Neural crest cell (in vitro differentiated cells): ENCODE results near the gene BAG3. TPM values are rescaled to one million over a fixed set of nuclear protein-coding genes. Genes with fewer than 3 reads are reported as not detected.

ENCODE experiments used
- DNase-seq: peaks from one replicate; pipeline ENCODE4 v3.0.0; 2021; ENCODE audit warnings: low read depth, mixed read lengths, low spot score
- H3K27ac Mint-ChIP-seq: one replicate; pipeline ENCODE4 v1.8.0; 2021; ENCODE audit warnings: mild to moderate bottlenecking, mixed read lengths; ENCODE audit not compliant: unreplicated experiment
- H3K27me3 Mint-ChIP-seq: 2 replicates; pipeline ENCODE4 v1.8.0; 2021; ENCODE audit warnings: low read depth, mild to moderate bottlenecking, mixed read lengths
- H3K36me3 Mint-ChIP-seq: 2 replicates; pipeline ENCODE4 v1.8.0; 2021; ENCODE audit warnings: low read depth, mild to moderate bottlenecking, mixed read lengths
- H3K4me1 Mint-ChIP-seq: 2 replicates; pipeline ENCODE4 v1.8.0; 2021; ENCODE audit warnings: mixed read lengths
- H3K4me3 Mint-ChIP-seq: one replicate; pipeline ENCODE4 v1.8.0; 2021; ENCODE audit warnings: mild to moderate bottlenecking, mixed read lengths
- H3K9me3 Mint-ChIP-seq: 2 replicates; pipeline ENCODE4 v1.8.0; 2021; ENCODE audit warnings: mixed read lengths
- total RNA-seq: library from RNA; stranded (reverse); gene quantifications from 2 replicates; pipeline ENCODE4 v1.2.1, GENCODE V29; 2021
- TF ChIP-seq, protein P1 (sequence below): fragments of 200-600 bp; sonication (generic); conservative IDR thresholded peaks from 2 replicates; pipeline ENCODE4 v1.5.0; 2021; ENCODE audit warnings: antibody characterized with exemption, mild to moderate bottlenecking

The BAG3 gene
- total RNA-seq, 1 donor from 2014 or later, result 22.3 TPM

DNA sequence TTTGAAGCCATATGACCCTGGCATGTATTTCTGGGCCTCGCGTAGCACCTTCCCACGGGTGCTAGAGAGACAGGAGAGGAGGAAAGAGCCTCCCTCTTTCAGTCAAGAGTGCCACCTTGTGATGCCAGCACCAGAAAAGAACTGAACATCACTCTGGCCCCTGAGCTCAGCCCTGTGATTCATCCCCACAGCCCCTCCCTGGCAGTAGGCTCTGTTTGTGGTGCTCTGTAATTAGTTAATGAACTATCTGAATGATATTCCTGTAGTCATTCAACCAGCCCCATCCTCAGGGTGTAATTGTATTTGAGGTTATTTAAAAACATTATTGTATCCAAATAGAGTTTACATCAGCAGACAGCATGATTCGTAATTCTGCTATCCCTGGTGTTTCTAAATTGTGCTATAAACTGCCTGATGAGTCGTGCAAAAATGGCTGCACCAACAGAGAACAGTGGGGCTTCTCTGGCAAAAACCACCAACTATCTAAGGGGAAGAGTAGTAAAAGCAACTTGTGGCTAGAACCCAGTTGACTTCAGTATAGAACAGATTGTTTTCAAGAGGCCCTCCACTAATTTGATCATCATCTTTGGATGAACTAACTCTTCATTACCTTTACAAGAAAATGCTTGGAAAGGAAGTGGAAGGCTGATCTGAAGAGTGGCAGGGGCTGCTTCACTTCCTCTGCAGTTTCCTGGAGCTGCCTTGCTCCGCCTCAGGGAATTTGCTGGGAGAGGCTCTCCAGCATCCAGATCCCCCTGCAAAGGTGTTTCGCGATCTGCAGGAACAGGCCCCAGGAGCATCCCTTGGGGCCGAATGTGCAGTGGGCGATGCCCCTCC lies 30.7 kb upstream of the BAG3 start:
- Mint-ChIP-seq H3K27ac (no peak overlapping the region), H3K9me3 (no peaks in the 10 kb centered on the region), H3K4me3 (no peak overlapping the region), H3K36me3 (no peaks in the 10 kb centered on the region), H3K4me1 (peaks cover 8% of the 10 kb centered on the region), H3K27me3 (no peaks in the 10 kb centered on the region)
- TF ChIP-seq, protein P1, sequence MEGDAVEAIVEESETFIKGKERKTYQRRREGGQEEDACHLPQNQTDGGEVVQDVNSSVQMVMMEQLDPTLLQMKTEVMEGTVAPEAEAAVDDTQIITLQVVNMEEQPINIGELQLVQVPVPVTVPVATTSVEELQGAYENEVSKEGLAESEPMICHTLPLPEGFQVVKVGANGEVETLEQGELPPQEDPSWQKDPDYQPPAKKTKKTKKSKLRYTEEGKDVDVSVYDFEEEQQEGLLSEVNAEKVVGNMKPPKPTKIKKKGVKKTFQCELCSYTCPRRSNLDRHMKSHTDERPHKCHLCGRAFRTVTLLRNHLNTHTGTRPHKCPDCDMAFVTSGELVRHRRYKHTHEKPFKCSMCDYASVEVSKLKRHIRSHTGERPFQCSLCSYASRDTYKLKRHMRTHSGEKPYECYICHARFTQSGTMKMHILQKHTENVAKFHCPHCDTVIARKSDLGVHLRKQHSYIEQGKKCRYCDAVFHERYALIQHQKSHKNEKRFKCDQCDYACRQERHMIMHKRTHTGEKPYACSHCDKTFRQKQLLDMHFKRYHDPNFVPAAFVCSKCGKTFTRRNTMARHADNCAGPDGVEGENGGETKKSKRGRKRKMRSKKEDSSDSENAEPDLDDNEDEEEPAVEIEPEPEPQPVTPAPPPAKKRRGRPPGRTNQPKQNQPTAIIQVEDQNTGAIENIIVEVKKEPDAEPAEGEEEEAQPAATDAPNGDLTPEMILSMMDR, result no peak
- no peak for DNase-seq

DNA sequence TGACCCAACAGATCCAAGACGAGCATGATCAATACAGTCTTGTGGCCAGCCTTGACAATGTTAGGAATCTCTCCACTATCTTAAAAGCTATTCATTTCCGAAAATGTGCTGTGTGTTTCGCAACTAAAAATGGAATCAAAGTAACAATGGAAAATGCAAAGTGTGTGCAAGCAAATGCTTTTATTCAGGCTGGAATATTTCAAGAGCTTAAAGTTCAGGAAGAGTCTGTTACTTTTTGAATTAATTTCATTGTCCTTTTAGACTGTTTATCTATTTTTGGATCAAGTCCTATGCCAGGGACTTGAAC lies 30.1 kb upstream of the BAG3 start:
- Mint-ChIP-seq H3K36me3 (no peaks in the 10 kb centered on the region), H3K4me1 (peaks cover 8% of the 10 kb centered on the region), H3K9me3 (no peaks in the 10 kb centered on the region), H3K27ac (peak overlapping the region; percentile 28), H3K4me3 (no peak overlapping the region), H3K27me3 (no peaks in the 10 kb centered on the region)
- TF ChIP-seq, protein P1, result no peak
- DNase-seq, result no peak

DNA sequence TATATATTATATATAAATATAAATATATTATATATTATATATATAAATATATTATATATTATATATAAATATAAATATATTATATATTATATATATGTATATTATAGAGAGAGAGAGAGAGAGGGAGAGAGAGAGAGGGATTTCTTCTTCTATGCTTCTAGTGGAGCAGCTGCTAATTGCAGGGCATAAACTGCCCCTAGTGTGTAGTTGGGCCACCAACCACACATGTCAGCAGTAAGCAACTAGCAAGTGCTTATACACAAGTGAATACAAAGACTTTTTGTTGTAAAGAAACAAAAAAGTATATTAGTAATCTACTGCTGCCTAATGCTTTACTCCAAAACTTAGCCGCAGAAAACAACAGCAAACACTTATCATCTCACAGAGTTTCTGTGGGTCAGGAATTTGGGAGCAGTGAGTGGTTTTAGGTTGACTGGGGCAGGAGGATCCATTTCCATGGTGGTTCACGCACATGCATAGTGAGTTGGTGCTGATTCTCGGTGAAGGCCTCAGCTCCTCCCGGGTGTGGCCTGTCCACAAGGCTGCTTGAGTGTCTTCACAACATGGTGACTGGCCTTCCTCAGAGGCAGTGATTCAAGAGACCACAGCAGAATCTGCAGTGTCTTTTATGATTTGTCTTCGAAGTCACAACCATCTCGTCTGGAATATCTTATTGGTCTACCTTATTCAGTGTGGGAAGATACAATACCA lies 25.5 kb upstream of the BAG3 start:
- no peak overlapping the region for H3K4me3 Mint-ChIP-seq
- no peak for DNase-seq
- no peak overlapping the region for H3K27ac Mint-ChIP-seq
- TF ChIP-seq, protein P1, result no peak
- H3K4me1 Mint-ChIP-seq, result peaks cover 5% of the 10 kb centered on the region
- H3K36me3 Mint-ChIP-seq, result no peaks in the 10 kb centered on the region
- no peaks in the 10 kb centered on the region for H3K27me3 Mint-ChIP-seq
- H3K9me3 Mint-ChIP-seq, result no peaks in the 10 kb centered on the region

DNA sequence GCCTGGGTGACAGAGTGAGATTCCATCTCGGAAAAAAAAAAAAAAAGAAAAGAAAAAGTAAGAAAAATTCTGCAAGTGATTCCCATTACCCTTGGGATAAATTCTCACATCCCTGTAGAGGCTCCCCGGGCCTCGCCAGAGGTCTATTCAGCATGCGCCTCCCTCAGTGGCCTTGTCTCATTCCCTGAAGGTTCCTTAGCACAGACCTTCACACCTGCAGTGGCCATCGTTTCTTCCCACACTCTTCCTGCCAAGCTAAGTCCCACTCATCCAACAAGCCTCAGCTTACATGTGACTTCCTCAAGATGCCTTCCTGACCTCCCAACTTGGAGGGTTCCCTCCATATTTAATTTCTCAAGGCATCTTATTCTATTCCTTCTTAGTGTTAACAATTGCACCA lies 20.9 kb upstream of the BAG3 start:
- Mint-ChIP-seq H3K9me3 (no peaks in the 10 kb centered on the region), H3K36me3 (no peaks in the 10 kb centered on the region), H3K27ac (no peak overlapping the region), H3K4me3 (no peak overlapping the region), H3K27me3 (no peaks in the 10 kb centered on the region), H3K4me1 (peaks cover 5% of the 10 kb centered on the region)
- TF ChIP-seq, protein P1, result no peak
- DNase-seq, result no peak

DNA sequence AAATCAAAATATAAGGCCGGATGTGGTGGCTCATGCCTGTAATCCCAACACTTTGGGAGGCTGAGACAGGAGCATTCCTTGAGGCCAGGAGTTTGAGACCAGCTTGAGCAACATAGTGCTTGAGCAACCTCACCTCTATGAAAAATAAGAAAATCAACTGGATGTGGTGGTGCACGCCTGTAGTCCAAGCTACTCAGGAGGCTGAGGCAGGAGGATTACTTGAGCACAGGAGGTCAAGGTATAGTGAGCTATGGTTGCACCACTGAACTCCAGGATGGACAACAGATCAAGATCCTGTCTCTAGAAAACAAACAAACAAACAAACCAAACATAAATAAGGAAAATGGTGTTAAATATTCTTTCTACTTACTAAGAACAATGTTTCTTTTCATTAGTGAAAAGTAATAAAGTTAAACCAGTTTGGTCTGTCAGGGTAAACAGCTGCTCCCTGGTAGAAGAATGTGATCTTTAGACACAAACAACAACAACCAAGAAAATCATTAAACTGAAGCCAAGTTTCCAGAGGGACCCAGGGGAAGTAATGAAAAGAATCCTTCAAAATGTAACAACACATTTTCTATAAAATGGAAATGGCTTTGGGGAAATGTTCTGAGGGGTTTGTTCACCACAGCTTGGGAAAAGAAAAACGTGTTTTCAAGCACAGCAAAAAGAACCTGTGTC lies 17.5 kb upstream of the BAG3 start:
- H3K4me1 Mint-ChIP-seq, result peaks cover 5% of the 10 kb centered on the region
- no peaks in the 10 kb centered on the region for H3K9me3 Mint-ChIP-seq
- no peak for DNase-seq
- TF ChIP-seq, protein P1, result no peak
- H3K36me3 Mint-ChIP-seq, result no peaks in the 10 kb centered on the region
- no peak overlapping the region for H3K4me3 Mint-ChIP-seq
- H3K27me3 Mint-ChIP-seq, result no peaks in the 10 kb centered on the region
- H3K27ac Mint-ChIP-seq, result no peak overlapping the region
